ENCODE results near the gene RAE1. TPM values are rescaled to one million over a fixed set of nuclear protein-coding genes. Genes with fewer than 3 reads are reported as not detected.

RAE1 gene
- total and polyA plus RNA-seq, 2 donors (not counting 3 experiments of a cell fraction or from before 2014, with no cell fraction given), result 34.1 to 55.8 TPM

GRCh38 chr20:57313230-57313629 lies 37.8 kb upstream of the RAE1 start:
- FAIRE-seq (no peak), DNase-seq (ENCODE audit: low read depth, low spot score) (no peak)
- H4K20me1 ChIP-seq (replicated peaks; ENCODE audit: control insufficient read depth, extremely low read depth, insufficient read depth, low read length), result no peaks in the 10 kb centered on the region
- intact Hi-C loops (cut with micrococcal nuclease) (no loop called here), dilution Hi-C loops (cut with MboI; ENCODE audit: extremely low pct_ligation_motif_present, low sequenced_read_pairs) (no loop called here)
- no peak overlapping the region for H2AFZ ChIP-seq (ENCODE audit: low read depth, low read length)
- CTCF ChIA-PET, result no interaction called here
- no peak overlapping the region for H3K4me2 ChIP-seq (ENCODE audit: insufficient read depth, low read length)
- no peaks in the 10 kb centered on the region for H3K27me3 ChIP-seq (ENCODE audit: control insufficient read depth in 2 of 2, insufficient read depth in 2 of 2, low read length in 2 of 2)
- H3K9me3 ChIP-seq (replicated peaks; ENCODE audit: control insufficient read depth, insufficient read depth, low read length), result no peaks in the 10 kb centered on the region
- H3K9ac ChIP-seq (replicated peaks; ENCODE audit: extremely low read depth, insufficient read depth, low read length), result no peak overlapping the region
- BruUV-seq (replicated peaks), result no TSS peak
- POLR2A ChIA-PET, result no interaction called here
- H3K36me3 ChIP-seq (ENCODE audit: control insufficient read depth in 2 of 2, extremely low read depth in 1 of 2, insufficient read depth in 2 of 2, low read length in 2 of 2), result no peaks in the 10 kb centered on the region
- no peak overlapping the region for H3K4me3 ChIP-seq (replicated peaks in 1 of 3; ENCODE audit: insufficient read depth in 1 of 3, low read depth in 1 of 3, low read length in 3 of 3)
- H3K79me2 ChIP-seq (ENCODE audit: control insufficient read depth, insufficient read depth, low read length), result no peaks in the 10 kb centered on the region
- TF ChIP-seq POLR2AphosphoS5 (IDR thresholded peaks at IDR 0.05; ENCODE audit: insufficient read depth, low read depth, low read length), result no peak
- TF ChIP-seq MAX (IDR thresholded peaks at IDR 0.05; ENCODE audit: insufficient read depth, insufficient read length), result no peak
- no peak overlapping the region for H3K27ac ChIP-seq (ENCODE audit: insufficient read depth, low read depth, low read length)
- H3K4me1 ChIP-seq (ENCODE audit: control insufficient read depth, extremely low read depth, insufficient read depth, low read length), result no peaks in the 10 kb centered on the region
- H3K9me1 ChIP-seq (replicated peaks; ENCODE audit: control insufficient read depth, extremely low read depth, insufficient read depth, low read length), result no peaks in the 10 kb centered on the region

- ChIA-PET POLR2A (no interaction called here), CTCF (no interaction called here)
- H3K27ac ChIP-seq (ENCODE audit: insufficient read depth, low read depth, low read length), result no peak overlapping the region
- TF ChIP-seq FOS (IDR thresholded peaks at IDR 0.05; ENCODE audit: borderline replicate concordance, insufficient read depth, low read length) (no peak), JUN (IDR thresholded peaks at IDR 0.05; ENCODE audit: borderline replicate concordance, insufficient read depth, insufficient read length, low read depth) (no peak), GATA2 (IDR thresholded peaks at IDR 0.05; ENCODE audit: insufficient read depth, insufficient read length, low read depth, low read length) (no peak), MAX (IDR thresholded peaks at IDR 0.05; ENCODE audit: insufficient read depth, insufficient read length) (no peak), POLR2AphosphoS5 (IDR thresholded peaks at IDR 0.05; ENCODE audit: insufficient read depth, low read depth, low read length) (no peak), MYC (IDR thresholded peaks at IDR 0.05; ENCODE audit: low read depth, low read length) (no peak), POLR2A (IDR thresholded peaks at IDR 0.05; ENCODE audit: low read depth, low read length) (no peak), CTCF (IDR thresholded peaks at IDR 0.05; ENCODE audit: extremely low read depth in 1 of 2, insufficient read depth in 1 of 2, low read depth in 1 of 2, low read length in 2 of 2) (no peak), EZH2 (IDR thresholded peaks at IDR 0.05; ENCODE audit: borderline replicate concordance, low read depth, low read length, severe bottlenecking) (no peak)
- no peak for DNase-seq (ENCODE audit: low read depth, low spot score)
- no peaks in the 10 kb centered on the region for H4K20me1 ChIP-seq (replicated peaks; ENCODE audit: control insufficient read depth, extremely low read depth, insufficient read depth, low read length)
- H3K9me3 ChIP-seq (replicated peaks; ENCODE audit: control insufficient read depth, insufficient read depth, low read length), result no peaks in the 10 kb centered on the region
- FAIRE-seq, result no peak
- no peak overlapping the region for H3K9ac ChIP-seq (replicated peaks; ENCODE audit: extremely low read depth, insufficient read depth, low read length)
- no peak overlapping the region for H3K4me3 ChIP-seq (replicated peaks in 1 of 3; ENCODE audit: insufficient read depth in 1 of 3, low read depth in 1 of 3, low read length in 3 of 3)
- no peak overlapping the region for H2AFZ ChIP-seq (ENCODE audit: low read depth, low read length)
- no TSS peak for BruUV-seq (replicated peaks)
- no peak overlapping the region for H3K4me2 ChIP-seq (ENCODE audit: insufficient read depth, low read length)
- H3K27me3 ChIP-seq (ENCODE audit: control insufficient read depth in 2 of 2, insufficient read depth in 2 of 2, low read length in 2 of 2), result no peaks in the 10 kb centered on the region
- intact Hi-C loops (cut with micrococcal nuclease) (no loop called here), dilution Hi-C loops (cut with MboI; ENCODE audit: extremely low pct_ligation_motif_present, low sequenced_read_pairs) (no loop called here)
- H3K9me1 ChIP-seq (replicated peaks; ENCODE audit: control insufficient read depth, extremely low read depth, insufficient read depth, low read length), result no peaks in the 10 kb centered on the region
- no peaks in the 10 kb centered on the region for H3K4me1 ChIP-seq (ENCODE audit: control insufficient read depth, extremely low read depth, insufficient read depth, low read length)
- H3K79me2 ChIP-seq (ENCODE audit: control insufficient read depth, insufficient read depth, low read length), result no peaks in the 10 kb centered on the region
- no peaks in the 10 kb centered on the region for H3K36me3 ChIP-seq (ENCODE audit: control insufficient read depth in 2 of 2, extremely low read depth in 1 of 2, insufficient read depth in 2 of 2, low read length in 2 of 2)
Observed at GRCh38 chr20:57313951-57314350, 37.1 kb upstream of the RAE1 start.
